ENCODE measurements around the gene NMRAL1. TPM values are rescaled to one million over a fixed set of nuclear protein-coding genes. Genes with fewer than 3 reads are reported as not detected.

The NMRAL1 gene
- polyA plus RNA-seq, 1 donor from 2014 or later: 6.3 TPM

- Histone ChIP-seq H3K9ac (ENCODE audit: low read length) (no peak overlapping the region), H3K27me3 (ENCODE audit: insufficient read depth, low read depth, low read length) (no peaks in the 10 kb centered on the region), H3K9me3 (ENCODE audit: low read length) (no peaks in the 10 kb centered on the region), H3K9me2 (ENCODE audit: insufficient read depth, low read length) (no peaks in the 10 kb centered on the region), H3K36me3 (ENCODE audit: insufficient read depth, low read length) (no peaks in the 10 kb centered on the region), H4K20me1 (ENCODE audit: insufficient read depth) (no peaks in the 10 kb centered on the region), H3K27ac (ENCODE audit: low read length) (no peak overlapping the region), H3K4me2 (ENCODE audit: low read length) (no peak overlapping the region), H3K79me2 (replicated peaks; ENCODE audit: insufficient read depth, low read length) (no peaks in the 10 kb centered on the region), H2AFZ (ENCODE audit: low read depth, low read length) (no peak overlapping the region), H3F3A (ENCODE audit: insufficient read depth, low read length, poor library complexity, severe bottlenecking) (no peaks in the 10 kb centered on the region), H3K4me3 (ENCODE audit: low read length) (no peak overlapping the region)
- no peak for TF ChIP-seq EZH2 (IDR thresholded peaks at IDR 0.05; ENCODE audit: borderline replicate concordance, insufficient read depth, low read length, poor library complexity, severe bottlenecking)
- no peak for TF ChIP-seq POLR2AphosphoS5 (IDR thresholded peaks at IDR 0.05)
- no peak for TF ChIP-seq TAF1 (IDR thresholded peaks at IDR 0.05; ENCODE audit: low read depth)
- no peak for TF ChIP-seq CTCF (IDR thresholded peaks at IDR 0.05; ENCODE audit: poor library complexity, severe bottlenecking)
- TF ChIP-seq SMC3 (conservative IDR thresholded peaks at IDR 0.05; ENCODE audit: poor library complexity): no peak
- TF ChIP-seq REST (IDR thresholded peaks at IDR 0.05; ENCODE audit: borderline replicate concordance): no peak
- no peak for TF ChIP-seq EP300 (conservative IDR thresholded peaks at IDR 0.05; ENCODE audit: poor library complexity, severe bottlenecking)
- no peak for TF ChIP-seq RAD21 (conservative IDR thresholded peaks at IDR 0.05)
These were observed 33.3 kb upstream of the NMRAL1 start for GRCh38 chr16:4507588-4508345.

- H3K36me3 ChIP-seq (ENCODE audit: insufficient read depth, low read length): no peaks in the 10 kb centered on the region
These were observed 32.0 kb upstream of the NMRAL1 start for GRCh38 chr16:4506450-4506849.

More at GRCh38 chr16:4506450-4506849, 32.0 kb upstream of the NMRAL1 start:
- Histone ChIP-seq H3K79me2 (replicated peaks; ENCODE audit: insufficient read depth, low read length) (no peaks in the 10 kb centered on the region), H3K9me3 (ENCODE audit: low read length) (no peaks in the 10 kb centered on the region), H3K9ac (ENCODE audit: low read length) (no peak overlapping the region), H3K27me3 (ENCODE audit: insufficient read depth, low read depth, low read length) (no peaks in the 10 kb centered on the region), H3K27ac (ENCODE audit: low read length) (no peak overlapping the region), H3K4me2 (ENCODE audit: low read length) (no peak overlapping the region), H3F3A (ENCODE audit: insufficient read depth, low read length, poor library complexity, severe bottlenecking) (no peaks in the 10 kb centered on the region), H4K20me1 (ENCODE audit: insufficient read depth) (no peaks in the 10 kb centered on the region), H3K9me2 (ENCODE audit: insufficient read depth, low read length) (no peaks in the 10 kb centered on the region), H3K4me3 (ENCODE audit: low read length) (no peak overlapping the region), H2AFZ (ENCODE audit: low read depth, low read length) (no peak overlapping the region)
- TF ChIP-seq EZH2 (IDR thresholded peaks at IDR 0.05; ENCODE audit: borderline replicate concordance, insufficient read depth, low read length, poor library complexity, severe bottlenecking) (no peak), MXI1 (conservative IDR thresholded peaks at IDR 0.05; ENCODE audit: poor library complexity, severe bottlenecking) (peak; percentile 37), TAF1 (IDR thresholded peaks at IDR 0.05; ENCODE audit: low read depth) (no peak), POLR2AphosphoS5 (IDR thresholded peaks at IDR 0.05) (no peak), REST (IDR thresholded peaks at IDR 0.05; ENCODE audit: borderline replicate concordance) (no peak), SMC3 (conservative IDR thresholded peaks at IDR 0.05; ENCODE audit: poor library complexity) (peak; percentile 82), CTCF (IDR thresholded peaks at IDR 0.05; ENCODE audit: poor library complexity, severe bottlenecking) (peak; percentile 87), RAD21 (conservative IDR thresholded peaks at IDR 0.05) (peak; percentile 84), EP300 (conservative IDR thresholded peaks at IDR 0.05; ENCODE audit: poor library complexity, severe bottlenecking) (no peak)
